IMR-90 (cell line): ENCODE results near the gene TBC1D10B. TPM values are rescaled to one million over a fixed set of nuclear protein-coding genes. Genes with fewer than 3 reads are reported as not detected.
"Not testable (repeated sequence)": the region's sequence is repeated elsewhere in the genome, so short reads cannot be mapped to it uniquely, and the experiment has no call there.

Experiments used
- ATAC-seq: fragments of 200-7000 bp; cut with Tn5 transposase; 2 replicates; pipeline ENCODE4 v1.9.1; 2020; ENCODE audit warnings: low read depth, mild to moderate bottlenecking, moderate library complexity
- BruUV-seq: library from RNA; stranded (reverse); fragments of 400-500 nt; replicated peaks from 2 replicates; lab custom pipeline; 2021; lab: Mats Ljungman, UMichigan
- CTCF ChIA-PET: fragments of 300-600 bp; formaldehyde crosslinking; extraction: SDS; loops from one replicate; lab custom pipeline; 2021; ENCODE audit warnings: antibody characterized with exemption; lab: Yijun Ruan, JAX
- POLR2A ChIA-PET: fragments of 300-600 bp; sonication (Branson Sonifier 250); formaldehyde crosslinking; loops from one replicate; lab custom pipeline; 2022; ENCODE audit warnings: antibody characterized with exemption; ENCODE audit not compliant: unreplicated experiment; lab: Charles Lee
- DNase-seq: peaks from one replicate; pipeline ENCODE4 v3.0.0; 2013
- H2AFZ ChIP-seq: replicated peaks from 2 replicates; pipeline ENCODE3; 2013; ENCODE audit warnings: low read length, mild to moderate bottlenecking; ENCODE audit not compliant: poor library complexity
- H2AK5ac ChIP-seq: 2 replicates; pipeline ENCODE4 v1.6.1; 2013; ENCODE audit warnings: low read depth, low read length, inconsistent platforms
- H2AK9ac ChIP-seq: replicated peaks from 2 replicates; pipeline ENCODE3; 2013; ENCODE audit warnings: mild to moderate bottlenecking, low read depth, low read length, moderate library complexity; ENCODE audit not compliant: poor library complexity
- H2BK120ac ChIP-seq: 2 replicates; pipeline ENCODE4 v1.6.1; 2013; ENCODE audit warnings: low read depth, low read length, inconsistent platforms
- H2BK15ac ChIP-seq: 3 replicates; pipeline ENCODE4 v1.6.1; 2013; ENCODE audit warnings: low read depth, low read length, inconsistent platforms
- H2BK20ac ChIP-seq: 2 replicates; pipeline ENCODE4 v1.6.1; 2013; ENCODE audit warnings: low read depth, mild to moderate bottlenecking, inconsistent platforms, low read length, moderate library complexity
- H2BK5ac ChIP-seq: 2 replicates; pipeline ENCODE4 v1.6.1; 2013; ENCODE audit warnings: mild to moderate bottlenecking, low read depth, low read length, inconsistent platforms; ENCODE audit not compliant: poor library complexity, severe bottlenecking
- H3K14ac ChIP-seq: replicated peaks from 2 replicates; pipeline ENCODE4 v1.6.1; 2013; ENCODE audit warnings: low read depth, low read length, inconsistent platforms
- H3K18ac ChIP-seq: 2 replicates; pipeline ENCODE4 v1.6.1; 2013; ENCODE audit warnings: low read depth, low read length, control low read depth
- H3K23ac ChIP-seq: 2 replicates; pipeline ENCODE4 v1.6.1; 2013; ENCODE audit warnings: low read depth, low read length, inconsistent platforms
- H3K27ac ChIP-seq: 2 replicates; pipeline ENCODE4 v1.5.1; 2013; ENCODE audit warnings: mild to moderate bottlenecking, control low read depth, low read length; ENCODE audit not compliant: insufficient read depth
- H3K27me3 ChIP-seq: 2 replicates; pipeline ENCODE4 v1.6.1; 2013; ENCODE audit warnings: low read length; ENCODE audit not compliant: control insufficient read depth, insufficient read depth
- H3K36me3 ChIP-seq: 2 replicates; pipeline ENCODE4 v1.6.1; 2013; ENCODE audit warnings: low read length, mixed read lengths; ENCODE audit not compliant: control insufficient read depth, insufficient read depth
- H3K4ac ChIP-seq: 2 replicates; pipeline ENCODE4 v1.6.1; 2013; ENCODE audit warnings: low read depth, low read length, inconsistent platforms
- H3K4me1 ChIP-seq: 2 replicates; pipeline ENCODE4 v1.6.1; 2013; ENCODE audit warnings: low read length, mixed read lengths; ENCODE audit not compliant: control insufficient read depth, insufficient read depth
- H3K4me2 ChIP-seq: 2 replicates; pipeline ENCODE4 v1.6.1; 2013; ENCODE audit warnings: low read depth, mild to moderate bottlenecking, control low read depth, low read length, moderate library complexity
- H3K4me3 ChIP-seq: 2 replicates; pipeline ENCODE4 v1.5.1; 2013; ENCODE audit warnings: low read depth, mild to moderate bottlenecking, control low read depth, low read length, moderate library complexity; ENCODE audit not compliant: insufficient read depth
- H3K56ac ChIP-seq: 2 replicates; pipeline ENCODE4 v1.6.1; 2013; ENCODE audit warnings: low read length, inconsistent platforms; ENCODE audit not compliant: insufficient read depth; ENCODE audit errors: extremely low read depth
- H3K79me1 ChIP-seq, 2 experiments: 2 replicates each; pipeline ENCODE4 v1.6.1; 2013; ENCODE audit warnings: low read length in 2 of 2, inconsistent platforms in 1 of 2, low read depth in 1 of 2
- H3K9ac ChIP-seq: 2 replicates; pipeline ENCODE4 v1.6.1; 2013; ENCODE audit warnings: low read depth, low read length, control low read depth
- H3K9me1 ChIP-seq: 2 replicates; pipeline ENCODE4 v1.6.1; 2013; ENCODE audit warnings: low read length, inconsistent platforms; ENCODE audit not compliant: insufficient read depth
- H3K9me3 ChIP-seq: 2 replicates; pipeline ENCODE4 v1.6.1; 2013; ENCODE audit warnings: low read length; ENCODE audit not compliant: control insufficient read depth, insufficient read depth
- H4K20me1 ChIP-seq: 2 replicates; pipeline ENCODE4 v1.6.1; 2013; ENCODE audit warnings: low read length, inconsistent platforms; ENCODE audit not compliant: insufficient read depth
- H4K5ac ChIP-seq: 2 replicates; pipeline ENCODE4 v1.6.1; 2013; ENCODE audit warnings: mild to moderate bottlenecking, low read depth, low read length, control low read depth
- H4K8ac ChIP-seq, 2 experiments: 2 replicates each; pipeline ENCODE4 v1.6.1; 2013; ENCODE audit warnings: low read depth in 2 of 2, low read length in 2 of 2, control low read depth in 1 of 2, inconsistent platforms in 1 of 2
- H4K91ac ChIP-seq: 2 replicates; pipeline ENCODE4 v1.6.1; 2013; ENCODE audit warnings: low read depth, low read length, inconsistent platforms; ENCODE audit not compliant: insufficient read depth
- FOS ChIP-seq: fragments of 150-350 bp; IDR thresholded peaks from 2 replicates; pipeline ENCODE4 v1.6.1; 2016; ENCODE audit warnings: low read depth, low read length
- MAFK ChIP-seq: IDR thresholded peaks from 2 replicates; pipeline ENCODE4 v1.6.1; 2012; ENCODE audit warnings: low read depth, low read length, improper control_type of control experiment
- MAZ ChIP-seq: IDR thresholded peaks from 2 replicates; pipeline ENCODE4 v1.6.1; 2012; ENCODE audit warnings: low read depth, mild to moderate bottlenecking, low read length, improper control_type of control experiment, moderate library complexity, borderline replicate concordance
- POLR2A ChIP-seq: IDR thresholded peaks from 2 replicates; pipeline ENCODE4 v1.6.1; 2012; ENCODE audit warnings: mild to moderate bottlenecking, low read depth, low read length
- WGBS, 2 experiments: methylation state at CpG; one replicate each; pipeline versions ENCODE4 v1.1.5 to v1.1.7; 2013; ENCODE audit warnings: missing lambda C conversion rate in 2 of 2; ENCODE audit not compliant: insufficient read length in 1 of 2; ENCODE audit errors: extremely low coverage in 2 of 2; 5-methylcytosine and 5-hydroxymethylcytosine counted together
- dilution Hi-C: fragments of 300-500 bp; cut with HindIII; formaldehyde crosslinking; loops from one replicate; pipeline ENCODE4 v1.14.3; 2018; ENCODE audit warnings: low sequenced_read_pairs; ENCODE audit not compliant: unreplicated experiment
- in situ Hi-C: fragments of 300-500 bp; cut with MboI; formaldehyde crosslinking; loops from 3 replicates; pipeline ENCODE4 v1.14.3; 2019; ENCODE audit warnings: low sequenced_read_pairs, inconsistent platforms, mixed read lengths
- intact Hi-C: fragments of 100-400 bp; cut with micrococcal nuclease; formaldehyde crosslinking; loops from 2 replicates; pipeline ENCODE4 v1.10.0; 2022
- polyA plus RNA-seq, 3 experiments: library from polyadenylated mRNA; depleted of rRNA; stranded (reverse); fragments of >200 nt; gene quantifications; 2 replicates each; pipeline ENCODE4 v1.2.3, GENCODE V29; 2012; ENCODE audit warnings: low replicate concordance in 1 of 3
- total RNA-seq: library from RNA; depleted of rRNA; stranded (reverse); fragments of >200 nt; gene quantifications from 2 replicates; pipeline ENCODE4 v1.2.3, GENCODE V29; 2012

TBC1D10B gene
- total and polyA plus RNA-seq, 2 of the 4 experiments (the other 2 are of a cell fraction), result 8.4 to 24.9 TPM

DNA sequence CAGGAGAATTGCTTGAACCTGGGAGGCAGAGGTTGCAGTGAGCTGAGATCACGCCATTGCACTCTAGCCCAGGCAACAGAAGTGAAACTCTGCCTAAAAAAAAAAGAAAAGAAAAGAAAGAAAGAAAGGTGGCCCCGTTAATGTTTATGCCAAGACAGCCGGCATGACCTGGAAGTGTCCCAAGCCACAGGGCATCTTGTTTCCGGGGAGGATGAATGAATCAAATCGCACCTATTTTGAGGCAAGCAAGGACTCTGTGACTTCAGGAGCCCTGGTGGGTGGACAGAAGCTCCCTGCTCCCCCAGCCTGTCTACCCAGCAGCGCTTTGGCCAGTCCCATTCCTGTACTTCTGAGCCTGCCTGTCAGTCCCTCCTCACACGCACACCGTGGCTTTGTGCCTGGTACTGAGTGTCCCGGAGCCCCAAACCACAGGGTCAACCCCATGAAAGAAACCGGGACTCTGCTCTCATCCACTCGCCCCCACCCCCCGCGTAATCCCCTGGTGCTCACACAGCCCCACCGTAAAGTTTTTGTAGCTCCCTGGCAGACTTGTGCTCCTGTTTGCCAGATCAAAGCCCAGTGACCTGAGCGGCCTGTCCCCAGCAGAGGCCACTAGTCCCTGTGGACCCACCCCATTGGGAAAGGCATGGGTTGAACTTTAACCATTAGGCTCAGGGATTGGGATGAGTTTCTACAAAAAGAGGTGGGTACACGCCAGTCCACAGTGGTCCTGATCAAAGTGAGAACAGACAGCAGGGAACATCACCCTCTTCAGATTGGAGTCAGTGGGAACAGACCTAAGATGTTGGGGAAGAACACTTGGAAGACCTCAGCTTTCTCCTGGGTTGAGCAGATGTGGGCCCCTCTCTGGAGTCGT is 34.5 kb downstream of the TBC1D10B start (continued):
- no peak for TF ChIP-seq FOS
- no peak for TF ChIP-seq MAFK
- TF ChIP-seq POLR2A, result no peak

DNA sequence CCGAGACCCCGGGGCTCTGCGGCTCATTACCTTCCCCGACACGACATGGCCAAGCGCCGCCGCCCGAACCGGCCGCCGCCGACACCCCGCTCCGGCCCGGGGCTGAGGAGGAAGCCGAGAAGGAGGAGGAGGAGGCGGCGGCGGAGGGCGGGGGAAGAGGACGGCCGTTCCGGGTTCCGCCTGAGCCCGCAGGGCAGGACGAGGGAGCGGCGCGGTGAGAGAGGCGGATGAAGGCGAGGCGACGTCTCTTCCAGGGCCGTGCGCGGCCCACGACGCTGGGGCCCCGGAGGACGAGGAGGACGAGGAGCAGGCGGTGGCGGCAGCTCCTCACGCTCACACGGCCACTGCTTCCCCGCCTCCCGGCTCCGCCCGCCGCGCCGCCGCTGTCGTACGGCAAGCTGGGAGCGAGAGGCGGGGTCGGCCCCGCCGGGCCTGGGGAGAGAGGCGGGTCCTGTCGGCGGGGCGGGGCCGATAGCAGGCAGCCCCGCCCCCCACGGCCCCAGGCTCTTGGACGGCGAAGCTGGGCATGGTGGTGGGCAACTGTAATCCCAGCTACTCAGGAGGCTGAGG is 35.2 kb downstream of the TBC1D10B start:
- DNase-seq (peak; percentile 62), ATAC-seq (peak; percentile 94)
- POLR2A ChIA-PET, BruUV-seq, H4K20me1 ChIP-seq, H3K4me1 ChIP-seq, H3K79me1 ChIP-seq, H3K56ac ChIP-seq, H3K9me1 ChIP-seq, H2BK20ac ChIP-seq, H3K27me3 ChIP-seq, H2BK15ac ChIP-seq, in situ Hi-C loops, H3K36me3 ChIP-seq, dilution Hi-C loops, H3K9me3 ChIP-seq, intact Hi-C loops, H2AK5ac ChIP-seq: not testable (repeated sequence)
- H4K5ac ChIP-seq, result peak overlapping the region; percentile 32
- peak overlapping the region; percentile 82 for H3K27ac ChIP-seq
- 0% methylated on average over 43 of the region's 70 CpGs; no CpG with 5 or more reads in 1 of the 2 experiments for WGBS, 2 experiments
- H3K9ac ChIP-seq, result peak overlapping the region; percentile 77
- H3K4me3 ChIP-seq, result peak overlapping the region; percentile 70
- peak overlapping the region; percentile 21; the same call in 1 of the 2 replicates for H3K18ac ChIP-seq
- peak overlapping the region; percentile 85 for H2AK9ac ChIP-seq
- peak overlapping the region; percentile 94 for H3K14ac ChIP-seq
- peak overlapping the region; percentile 95 for H4K91ac ChIP-seq
- CTCF ChIA-PET, result interaction anchor here (1.0 kb wide), 1 partner anchor 75 kb away, joined by 3 read pairs; no protein-coding TSS in a partner anchor
- H2BK120ac ChIP-seq, result peak overlapping the region; percentile 72; the same call in 1 of the 2 replicates
- peak; percentile 54; the same call in 1 of the 2 replicates for TF ChIP-seq MAZ
- peak; percentile 42; the same call in 1 of the 2 replicates for TF ChIP-seq POLR2A
- peak overlapping the region; percentile 96 for H2AFZ ChIP-seq
- H2BK5ac ChIP-seq, result peak overlapping the region; percentile 92
- H4K8ac ChIP-seq, result peak overlapping the region; percentile 74 to 82; a peak in 2 of 4 replicates
- H3K4ac ChIP-seq, result peak overlapping the region; percentile 87
- H3K23ac ChIP-seq, result peak overlapping the region; percentile 96
- peak overlapping the region; percentile 87 for H3K4me2 ChIP-seq

DNA sequence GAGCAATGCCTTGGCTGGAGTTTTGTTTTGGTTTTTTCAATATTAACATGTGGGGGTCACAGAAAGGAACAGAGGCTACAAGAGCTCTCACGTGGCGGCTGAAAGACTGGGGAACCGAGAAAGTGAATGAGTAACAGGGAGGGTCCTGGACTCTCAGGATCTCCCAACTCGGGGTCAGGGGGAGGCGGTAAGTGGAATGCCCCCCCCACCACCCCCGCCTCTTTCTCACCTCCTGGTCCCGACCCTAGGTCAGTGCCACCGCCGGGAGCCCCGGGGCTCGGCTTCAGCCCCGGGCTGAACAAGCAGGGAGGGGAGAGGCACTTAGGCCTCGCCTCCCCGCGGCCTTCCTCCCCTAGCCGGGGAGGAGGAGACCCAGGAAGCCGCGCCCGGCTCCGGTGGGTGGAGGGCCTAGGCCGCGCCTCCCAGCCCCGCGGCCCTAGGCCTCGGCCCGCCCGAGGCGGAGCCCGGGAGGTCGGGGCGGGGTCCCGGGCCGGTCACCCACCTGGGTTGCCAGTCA is 35.8 kb downstream of the TBC1D10B start:
- dilution Hi-C loops, result not testable (repeated sequence)
- peak overlapping the region; percentile 33 for H3K9ac ChIP-seq

More for the DNA sequence above, 35.8 kb downstream of the TBC1D10B start:
- H3K36me3 ChIP-seq, H2AFZ ChIP-seq, H3K27me3 ChIP-seq, H2AK5ac ChIP-seq, H4K91ac ChIP-seq, H4K8ac ChIP-seq, H3K14ac ChIP-seq, H3K9me3 ChIP-seq, H2AK9ac ChIP-seq, H3K79me1 ChIP-seq, H4K20me1 ChIP-seq, H2BK15ac ChIP-seq, H2BK120ac ChIP-seq, H2BK5ac ChIP-seq, in situ Hi-C loops, CTCF ChIA-PET, H4K5ac ChIP-seq, H3K4ac ChIP-seq, intact Hi-C loops, POLR2A ChIA-PET, H3K9me1 ChIP-seq, H3K18ac ChIP-seq, H2BK20ac ChIP-seq, H3K4me1 ChIP-seq, H3K23ac ChIP-seq, BruUV-seq: not testable (repeated sequence)
- ATAC-seq (peak; percentile 95), DNase-seq (peak; percentile 67)
- peak overlapping the region; percentile 70 for H3K4me3 ChIP-seq
- H3K27ac ChIP-seq, result peak overlapping the region; percentile 40
- H3K4me2 ChIP-seq, result peak overlapping the region; percentile 69
- H3K56ac ChIP-seq, result 0 out of 2 replicates have a peak overlapping the region, but pooled peaks have one; percentile 41
- no CpG with 5 or more reads among the region's 33 CpGs for WGBS, 2 experiments
